Measurements from ENCODE around the gene GCC2.

DNA sequence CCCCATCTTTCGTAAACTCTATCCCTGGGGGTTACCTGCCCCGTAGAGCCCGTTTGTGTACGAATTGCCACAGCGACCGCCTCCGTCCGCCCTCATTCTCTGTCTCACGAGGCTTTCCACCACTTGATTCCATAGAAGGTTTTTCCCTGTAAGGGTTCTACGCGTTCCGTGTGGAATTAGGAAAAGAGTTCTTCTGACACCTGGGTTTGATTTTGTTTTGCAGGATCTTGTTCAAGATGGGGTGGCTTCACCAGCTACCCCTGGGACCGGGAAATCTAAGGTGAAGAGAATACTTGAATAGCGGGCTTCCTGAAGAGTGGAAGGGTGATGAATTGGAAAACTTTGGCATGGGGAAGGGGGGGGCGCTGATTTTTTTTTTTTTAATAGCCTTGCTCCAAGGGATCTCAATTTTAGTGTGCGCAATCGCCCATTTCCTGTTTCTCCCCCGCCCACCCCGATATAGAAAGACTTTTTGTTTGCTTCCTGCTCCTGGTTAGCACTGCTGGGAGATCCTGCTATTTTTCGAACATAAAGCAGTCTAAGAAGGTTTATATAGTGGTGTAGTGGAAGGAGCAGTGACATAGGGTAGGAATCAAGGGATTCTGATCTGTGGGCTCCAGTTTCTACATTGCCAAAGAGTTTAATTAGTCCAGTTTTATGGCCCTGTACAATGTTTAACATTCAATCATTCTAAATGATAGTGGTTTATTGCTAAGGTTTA lies 564 bp downstream of the GCC2 start:
- TF ChIP-seq, protein P1, sequence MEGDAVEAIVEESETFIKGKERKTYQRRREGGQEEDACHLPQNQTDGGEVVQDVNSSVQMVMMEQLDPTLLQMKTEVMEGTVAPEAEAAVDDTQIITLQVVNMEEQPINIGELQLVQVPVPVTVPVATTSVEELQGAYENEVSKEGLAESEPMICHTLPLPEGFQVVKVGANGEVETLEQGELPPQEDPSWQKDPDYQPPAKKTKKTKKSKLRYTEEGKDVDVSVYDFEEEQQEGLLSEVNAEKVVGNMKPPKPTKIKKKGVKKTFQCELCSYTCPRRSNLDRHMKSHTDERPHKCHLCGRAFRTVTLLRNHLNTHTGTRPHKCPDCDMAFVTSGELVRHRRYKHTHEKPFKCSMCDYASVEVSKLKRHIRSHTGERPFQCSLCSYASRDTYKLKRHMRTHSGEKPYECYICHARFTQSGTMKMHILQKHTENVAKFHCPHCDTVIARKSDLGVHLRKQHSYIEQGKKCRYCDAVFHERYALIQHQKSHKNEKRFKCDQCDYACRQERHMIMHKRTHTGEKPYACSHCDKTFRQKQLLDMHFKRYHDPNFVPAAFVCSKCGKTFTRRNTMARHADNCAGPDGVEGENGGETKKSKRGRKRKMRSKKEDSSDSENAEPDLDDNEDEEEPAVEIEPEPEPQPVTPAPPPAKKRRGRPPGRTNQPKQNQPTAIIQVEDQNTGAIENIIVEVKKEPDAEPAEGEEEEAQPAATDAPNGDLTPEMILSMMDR (IDR thresholded peaks at IDR 0.05; ENCODE audit: insufficient read depth, low read length, poor library complexity, severe bottlenecking) = no peak
- no peak for TF ChIP-seq EZH2phosphoT487 (conservative IDR thresholded peaks at IDR 0.05; ENCODE audit: low read length)

All from SU-DHL-6 (cell line).